ENCODE measurements around the gene PNPLA1. TPM values are rescaled to one million over a fixed set of nuclear protein-coding genes. Genes with fewer than 3 reads are reported as not detected.

The PNPLA1 gene
- total RNA-seq, 1 experiment from 2014 or later: not detected

- H3K4me1 ChIP-seq: no peaks in the 10 kb centered on the region; the same call in 1 of the 2 replicates
- no peak for DNase-seq
- no peaks in the 10 kb centered on the region for H3K27me3 ChIP-seq
- H3K9me3 ChIP-seq (replicated peaks): no peaks in the 10 kb centered on the region
- no peak overlapping the region for H3K4me3 ChIP-seq
- H3K27ac ChIP-seq: no peak overlapping the region
- H3K36me3 ChIP-seq: no peaks in the 10 kb centered on the region
These were observed 28.1 kb upstream of the PNPLA1 start for GRCh38 chr6:36241728-36242127.

GRCh38 chr6:36242161-36242560, 27.7 kb upstream of the PNPLA1 start:
- Histone ChIP-seq H3K27ac (no peak overlapping the region), H3K9me3 (replicated peaks) (no peaks in the 10 kb centered on the region), H3K36me3 (no peaks in the 10 kb centered on the region), H3K27me3 (no peaks in the 10 kb centered on the region), H3K4me1 (no peaks in the 10 kb centered on the region; the same call in 1 of the 2 replicates), H3K4me3 (no peak overlapping the region)
- DNase-seq: no peak

GRCh38 chr6:36242626-36243025, 27.2 kb upstream of the PNPLA1 start:
- no peak for DNase-seq
- no peaks in the 10 kb centered on the region for H3K9me3 ChIP-seq (replicated peaks)

GRCh38 chr6:36243562-36244212, 26.2 kb upstream of the PNPLA1 start:
- no peaks in the 10 kb centered on the region for H3K27me3 ChIP-seq

More at GRCh38 chr6:36242626-36243025, 27.2 kb upstream of the PNPLA1 start:
- Histone ChIP-seq H3K4me3 (no peak overlapping the region), H3K27me3 (no peaks in the 10 kb centered on the region), H3K27ac (no peak overlapping the region), H3K4me1 (no peaks in the 10 kb centered on the region; the same call in 1 of the 2 replicates), H3K36me3 (no peaks in the 10 kb centered on the region)

GRCh38 chr6:36244641-36245280, 25.1 kb upstream of the PNPLA1 start:
- Histone ChIP-seq H3K27ac (no peak overlapping the region), H3K4me3 (no peak overlapping the region), H3K36me3 (no peaks in the 10 kb centered on the region), H3K27me3 (no peaks in the 10 kb centered on the region), H3K4me1 (no peaks in the 10 kb centered on the region; the same call in 1 of the 2 replicates), H3K9me3 (replicated peaks) (no peaks in the 10 kb centered on the region)
- peak; percentile 18 to 21 for DNase-seq

More at GRCh38 chr6:36243562-36244212, 26.2 kb upstream of the PNPLA1 start:
- Histone ChIP-seq H3K4me3 (no peak overlapping the region), H3K4me1 (no peaks in the 10 kb centered on the region; the same call in 1 of the 2 replicates), H3K27ac (no peak overlapping the region), H3K36me3 (no peaks in the 10 kb centered on the region), H3K9me3 (replicated peaks) (no peaks in the 10 kb centered on the region)
- no peak for DNase-seq

GRCh38 chr6:36245572-36246061, 24.2 kb upstream of the PNPLA1 start:
- Histone ChIP-seq H3K36me3 (no peaks in the 10 kb centered on the region), H3K27ac (no peak overlapping the region), H3K4me3 (no peak overlapping the region), H3K4me1 (no peaks in the 10 kb centered on the region; the same call in 1 of the 2 replicates), H3K9me3 (replicated peaks) (no peaks in the 10 kb centered on the region), H3K27me3 (no peaks in the 10 kb centered on the region)
- no peak for DNase-seq

- Histone ChIP-seq H3K4me3 (no peak overlapping the region), H3K27me3 (no peaks in the 10 kb centered on the region), H3K4me1 (no peaks in the 10 kb centered on the region; the same call in 1 of the 2 replicates), H3K9me3 (replicated peaks) (no peaks in the 10 kb centered on the region), H3K36me3 (no peaks in the 10 kb centered on the region), H3K27ac (no peak overlapping the region)
- DNase-seq: no peak
These were observed 23.2 kb upstream of the PNPLA1 start for GRCh38 chr6:36246506-36247268.

- H3K4me1 ChIP-seq: no peaks in the 10 kb centered on the region; the same call in 1 of the 2 replicates
- no peaks in the 10 kb centered on the region for H3K36me3 ChIP-seq
- H3K9me3 ChIP-seq (replicated peaks): no peaks in the 10 kb centered on the region
- no peak overlapping the region for H3K4me3 ChIP-seq
- H3K27ac ChIP-seq: no peak overlapping the region
- H3K27me3 ChIP-seq: no peaks in the 10 kb centered on the region
- DNase-seq: no peak
These were observed 22.2 kb upstream of the PNPLA1 start for GRCh38 chr6:36247693-36248092.

GRCh38 chr6:36248980-36249379, 20.9 kb upstream of the PNPLA1 start:
- Histone ChIP-seq H3K36me3 (no peaks in the 10 kb centered on the region), H3K9me3 (replicated peaks) (no peaks in the 10 kb centered on the region), H3K4me1 (no peaks in the 10 kb centered on the region; the same call in 1 of the 2 replicates), H3K4me3 (no peak overlapping the region), H3K27ac (no peak overlapping the region), H3K27me3 (no peaks in the 10 kb centered on the region)
- DNase-seq: no peak

- Histone ChIP-seq H3K36me3 (no peaks in the 10 kb centered on the region), H3K27me3 (no peaks in the 10 kb centered on the region), H3K4me1 (no peaks in the 10 kb centered on the region; the same call in 1 of the 2 replicates), H3K9me3 (replicated peaks) (no peaks in the 10 kb centered on the region), H3K27ac (no peak overlapping the region), H3K4me3 (no peak overlapping the region)
- DNase-seq: no peak
These were observed 20.3 kb upstream of the PNPLA1 start for GRCh38 chr6:36249536-36249935.

GRCh38 chr6:36252005-36252404, 17.9 kb upstream of the PNPLA1 start:
- Histone ChIP-seq H3K9me3 (replicated peaks) (peaks cover 3% of the 10 kb centered on the region; the same call in 1 of the 2 replicates), H3K4me3 (no peak overlapping the region), H3K27ac (no peak overlapping the region), H3K36me3 (no peaks in the 10 kb centered on the region), H3K27me3 (no peaks in the 10 kb centered on the region), H3K4me1 (no peaks in the 10 kb centered on the region)
- no peak for DNase-seq

- no peaks in the 10 kb centered on the region; the same call in 1 of the 2 replicates for H3K9me3 ChIP-seq (replicated peaks)
- no peak overlapping the region for H3K4me3 ChIP-seq
- no peak for DNase-seq
- H3K27me3 ChIP-seq: no peaks in the 10 kb centered on the region
- H3K4me1 ChIP-seq: no peaks in the 10 kb centered on the region
- no peak overlapping the region for H3K27ac ChIP-seq
- no peaks in the 10 kb centered on the region for H3K36me3 ChIP-seq
These were observed 6.4 kb upstream of the PNPLA1 start for GRCh38 chr6:36263390-36264000.

- Histone ChIP-seq H3K36me3 (no peaks in the 10 kb centered on the region), H3K4me1 (no peaks in the 10 kb centered on the region), H3K9me3 (replicated peaks) (no peaks in the 10 kb centered on the region; the same call in 1 of the 2 replicates), H3K27me3 (peaks cover 9% of the 10 kb centered on the region; the same call in 1 of the 2 replicates), H3K27ac (no peak overlapping the region), H3K4me3 (no peak overlapping the region)
- no peak for DNase-seq
These were observed 4.1 kb upstream of the PNPLA1 start for GRCh38 chr6:36265744-36266143.

GRCh38 chr6:36266913-36267644, 2.8 kb upstream of the PNPLA1 start:
- Histone ChIP-seq H3K36me3 (no peaks in the 10 kb centered on the region), H3K4me3 (no peak overlapping the region), H3K4me1 (no peaks in the 10 kb centered on the region), H3K27ac (no peak overlapping the region), H3K27me3 (peaks cover 9% of the 10 kb centered on the region; the same call in 1 of the 2 replicates), H3K9me3 (replicated peaks) (no peaks in the 10 kb centered on the region; the same call in 1 of the 2 replicates)
- no peak for DNase-seq

All from SJCRH30 (cell line).